HEK293T (cell line): ENCODE measurements around the gene METTL21A.

Source experiments
- ARNT ChIP-seq: fragments of 450-650 bp; IDR thresholded peaks from 2 replicates; pipeline ENCODE4 v1.6.1; 2017; ENCODE audit warnings: mild to moderate bottlenecking
- FOXM1 ChIP-seq: fragments of 450-650 bp; IDR thresholded peaks from 2 replicates; pipeline ENCODE4 v1.6.1; 2017; ENCODE audit warnings: mild to moderate bottlenecking, borderline replicate concordance
- SUZ12 ChIP-seq: fragments of 450-650 bp; IDR thresholded peaks from 2 replicates; pipeline ENCODE4 v1.6.1; 2016; ENCODE audit warnings: mild to moderate bottlenecking
- ZNF384 ChIP-seq: fragments of 450-650 bp; IDR thresholded peaks from 2 replicates; pipeline ENCODE4 v1.6.1; 2016

DNA sequence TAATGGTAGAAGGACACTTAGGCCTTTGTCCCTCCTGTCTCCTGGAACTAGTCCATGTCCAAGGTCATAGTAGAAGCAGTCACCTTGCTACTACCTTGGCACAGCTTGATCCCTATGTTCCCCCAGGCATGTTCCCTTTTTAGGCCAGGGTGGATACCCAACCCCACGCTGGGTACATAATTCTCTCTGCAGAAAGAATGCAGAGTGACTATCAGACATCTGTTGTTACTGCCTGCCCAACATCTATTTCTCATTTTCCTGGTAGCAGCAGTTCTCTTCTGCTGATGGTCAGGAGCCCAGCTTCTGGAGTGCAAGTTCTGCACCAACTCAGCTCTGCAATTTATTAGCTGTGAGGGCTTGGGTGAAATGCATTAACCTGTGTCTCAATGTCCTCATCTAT, 4.4 kb upstream of the METTL21A start:
- TF ChIP-seq ARNT (no peak), SUZ12 (no peak), FOXM1 (no peak), ZNF384 (no peak)
